ENCODE results near the gene SUGCT.
"Not testable (repeated sequence)": the region's sequence is repeated elsewhere in the genome, so short reads cannot be mapped to it uniquely, and the experiment has no call there.

The SUGCT gene

DNA sequence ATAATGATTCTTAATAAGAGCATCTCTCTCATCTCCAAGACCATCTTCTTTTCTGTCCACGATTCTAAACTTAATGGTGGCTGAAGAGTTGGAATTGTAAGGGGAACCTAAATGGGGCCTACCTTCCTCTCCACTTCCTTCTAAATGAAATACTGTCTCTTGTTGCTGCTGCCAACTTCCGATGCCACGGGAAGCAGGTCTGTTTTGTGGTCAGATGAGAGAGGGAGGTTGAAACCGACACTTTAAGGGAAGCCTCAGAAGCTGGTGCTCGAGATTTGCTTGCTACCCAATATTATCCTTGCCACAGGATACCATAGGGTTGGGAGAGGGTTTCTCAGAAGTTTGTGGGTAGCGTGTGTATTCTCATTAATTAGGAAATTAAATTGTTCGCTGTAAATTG is 464.1 kb downstream of the SUGCT start:
- in situ Hi-C loops (cut with HindIII; ENCODE audit: low sequenced_read_pairs): loop anchor here (5.0 kb wide), 1 partner anchor 77 kb away; no protein-coding TSS in a partner anchor

DNA sequence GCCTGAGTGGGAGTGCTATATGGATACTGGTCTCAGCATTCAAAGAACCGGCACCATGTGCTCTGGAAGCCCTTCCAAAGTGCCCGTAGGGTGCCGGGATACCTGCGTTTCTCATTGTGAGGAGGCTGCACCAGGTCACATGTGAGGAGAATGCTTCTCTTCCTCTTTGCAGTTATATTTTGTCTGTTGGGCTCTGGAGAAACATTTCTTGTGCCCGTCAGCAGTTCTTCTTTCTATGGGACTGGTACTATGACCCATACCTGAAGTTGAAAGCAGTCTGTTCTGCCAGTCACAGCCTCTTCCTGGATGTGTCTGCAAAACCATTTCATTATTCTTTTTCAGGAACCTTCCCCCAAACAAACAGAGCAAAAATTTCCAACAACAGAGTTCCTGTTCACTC is 465.0 kb downstream of the SUGCT start:
- in situ Hi-C loops (cut with HindIII; ENCODE audit: low sequenced_read_pairs): loop anchor here (5.0 to 25.0 kb wide), 2 partner anchors 78 to 263 kb away; no protein-coding TSS in a partner anchor

DNA sequence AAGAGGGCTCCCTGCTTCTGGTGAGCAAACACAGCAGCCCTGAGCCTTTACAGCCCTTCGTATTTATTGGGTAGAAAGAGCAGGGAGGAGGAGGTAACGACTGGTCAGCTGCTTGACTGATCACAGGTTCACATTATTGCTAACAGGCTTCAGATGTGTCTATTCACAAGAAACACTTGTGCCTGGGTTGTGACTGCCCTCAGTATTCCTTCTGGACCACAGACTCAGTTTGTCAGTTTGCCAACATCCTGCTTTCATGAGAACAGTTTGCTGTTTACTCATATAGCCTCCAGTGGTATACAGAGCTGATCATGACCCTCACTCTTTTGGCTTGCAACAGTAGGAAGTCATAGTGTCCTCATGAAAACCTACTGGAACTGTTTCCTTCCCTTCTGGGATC is 467.5 kb downstream of the SUGCT start:
- in situ Hi-C loops (cut with HindIII; ENCODE audit: low sequenced_read_pairs): loop anchor here (25.0 kb wide), 1 partner anchor 265 kb away; no protein-coding TSS in a partner anchor

DNA sequence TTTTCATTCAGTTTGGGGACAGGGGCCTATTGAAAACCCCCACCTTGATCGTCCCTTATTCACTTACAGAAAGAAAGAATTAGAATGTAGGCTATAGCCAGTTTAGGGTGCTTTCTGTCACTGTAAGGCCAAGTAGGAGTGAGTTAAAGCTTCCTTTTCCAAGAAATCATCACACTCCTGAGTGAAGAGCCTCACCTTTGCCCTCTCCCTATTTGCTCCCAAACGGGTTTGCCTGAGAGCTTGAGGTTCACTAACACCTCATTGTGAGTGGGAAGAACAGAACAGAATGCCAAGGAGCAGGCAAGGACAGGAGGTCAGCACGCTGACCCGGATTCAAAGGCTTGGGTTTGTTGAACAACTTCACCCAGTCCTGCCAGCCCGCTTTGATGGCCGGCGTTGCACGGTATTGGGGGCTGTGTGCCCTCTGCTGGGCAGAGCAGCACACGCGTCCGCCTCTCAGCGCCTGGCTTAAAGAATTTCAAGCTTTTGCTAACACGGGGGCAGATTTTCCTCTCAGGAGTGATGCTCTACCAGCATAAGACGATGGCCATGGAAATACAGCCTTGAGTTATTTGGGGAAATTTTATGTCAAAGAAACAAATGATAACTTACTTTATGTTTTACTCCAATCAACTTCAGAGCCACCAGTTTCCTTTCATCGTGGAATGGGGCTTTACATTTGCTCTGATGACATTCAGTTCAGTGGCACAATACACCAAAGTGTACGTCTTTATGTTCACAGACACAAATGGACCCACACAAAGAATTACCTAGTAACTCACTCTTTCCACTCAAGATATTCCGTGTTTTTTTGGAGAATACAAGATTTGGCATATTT is 470.0 kb downstream of the SUGCT start:
- in situ Hi-C loops (cut with HindIII; ENCODE audit: low sequenced_read_pairs): loop anchor here (25.0 kb wide), 1 partner anchor 268 kb away; no protein-coding TSS in a partner anchor

DNA sequence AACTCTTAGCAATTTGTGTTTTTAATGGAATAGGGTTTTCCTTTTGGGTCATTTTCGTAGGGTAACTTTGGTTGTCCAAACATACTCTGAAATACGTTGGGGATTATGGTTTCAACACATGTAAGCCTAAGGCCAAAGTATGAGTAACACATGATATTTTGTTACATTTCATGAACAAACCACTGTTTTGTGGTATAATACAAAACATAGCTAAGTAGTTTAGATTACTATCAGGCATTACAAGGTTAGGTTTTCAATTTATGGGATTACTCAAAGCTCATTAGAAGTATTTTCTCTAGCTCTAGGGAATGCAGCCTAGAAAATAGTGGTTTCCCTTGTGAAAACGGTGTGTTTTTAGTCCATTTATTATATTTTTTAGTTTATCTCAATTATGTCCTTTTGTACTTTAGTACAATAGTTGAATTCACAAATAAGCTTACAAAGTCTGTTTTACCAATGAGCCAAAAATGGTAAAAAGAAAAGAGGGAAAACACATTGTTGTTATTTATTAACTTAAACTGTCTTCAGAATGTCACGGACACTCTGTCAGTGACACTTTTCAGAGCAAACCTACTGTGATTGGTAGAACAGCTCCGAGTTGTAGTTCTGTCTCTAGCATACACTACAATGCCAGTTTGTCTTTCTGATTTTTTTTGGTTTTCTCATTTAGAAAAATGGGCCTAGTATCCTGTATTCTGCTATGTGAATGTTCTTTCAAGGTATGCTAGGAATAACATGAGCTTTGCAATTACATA is 473.7 kb downstream of the SUGCT start:
- in situ Hi-C loops (cut with HindIII; ENCODE audit: low sequenced_read_pairs): loop anchor here (25.0 kb wide), 1 partner anchor 271 kb away; no protein-coding TSS in a partner anchor

DNA sequence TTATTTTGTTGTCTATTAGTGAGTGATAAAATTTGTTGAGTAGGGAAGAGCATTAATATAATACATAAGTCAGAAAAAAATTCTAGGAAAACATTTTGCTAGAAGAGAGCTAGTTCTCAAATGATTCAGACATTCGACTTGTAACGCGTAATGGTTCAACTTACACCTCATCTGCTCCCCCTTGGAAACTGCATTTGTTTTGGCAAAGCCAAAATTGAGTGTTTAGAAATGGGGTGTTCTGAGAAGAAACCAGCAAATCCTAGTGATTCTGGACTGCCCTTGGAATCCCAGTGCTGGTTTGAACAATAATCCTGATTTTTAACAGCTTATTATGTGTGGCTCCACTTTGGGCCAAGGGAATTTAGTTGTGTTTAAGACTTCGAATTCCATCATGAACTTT is 475.7 kb downstream of the SUGCT start:
- in situ Hi-C loops (cut with HindIII; ENCODE audit: low sequenced_read_pairs): loop anchor here (25.0 kb wide), 1 partner anchor 273 kb away; no protein-coding TSS in a partner anchor

DNA sequence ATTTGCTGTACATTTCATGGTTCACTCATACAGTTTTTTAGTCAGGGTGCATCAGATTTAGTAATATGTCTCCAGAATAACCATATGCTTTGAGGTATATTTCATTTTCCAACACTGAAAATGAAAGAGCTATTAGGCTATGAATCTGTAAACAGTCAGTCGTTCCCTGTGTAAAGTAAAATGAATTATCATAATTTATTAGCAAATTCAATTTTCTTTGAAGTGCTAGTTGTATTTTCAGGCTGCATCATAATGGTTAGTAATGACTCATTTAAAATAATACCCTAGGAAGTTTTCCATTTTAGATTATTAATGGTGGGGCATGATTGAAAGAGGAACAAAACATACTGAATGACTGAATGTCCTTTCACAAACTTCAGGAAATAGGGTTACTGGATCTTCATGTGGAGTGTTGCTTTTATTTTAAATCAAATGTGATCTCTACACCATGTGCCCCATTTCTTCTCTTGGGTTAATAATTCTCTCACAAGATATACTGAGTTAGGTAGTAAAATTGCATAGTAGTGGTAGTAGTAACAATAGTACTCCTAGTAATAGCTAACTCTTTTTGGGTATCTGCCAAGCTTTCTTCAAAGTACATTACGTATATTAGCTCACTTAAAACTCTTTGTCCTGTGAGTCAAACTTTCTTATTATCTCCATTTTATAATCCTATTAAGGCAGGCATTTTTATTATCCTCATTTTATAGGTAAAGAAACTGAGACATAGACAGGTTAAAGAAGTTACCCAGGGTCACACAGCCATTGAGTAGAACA is 476.5 kb downstream of the SUGCT start:
- in situ Hi-C loops (cut with HindIII; ENCODE audit: low sequenced_read_pairs): loop anchor here (25.0 kb wide), 1 partner anchor 274 kb away; no protein-coding TSS in a partner anchor

DNA sequence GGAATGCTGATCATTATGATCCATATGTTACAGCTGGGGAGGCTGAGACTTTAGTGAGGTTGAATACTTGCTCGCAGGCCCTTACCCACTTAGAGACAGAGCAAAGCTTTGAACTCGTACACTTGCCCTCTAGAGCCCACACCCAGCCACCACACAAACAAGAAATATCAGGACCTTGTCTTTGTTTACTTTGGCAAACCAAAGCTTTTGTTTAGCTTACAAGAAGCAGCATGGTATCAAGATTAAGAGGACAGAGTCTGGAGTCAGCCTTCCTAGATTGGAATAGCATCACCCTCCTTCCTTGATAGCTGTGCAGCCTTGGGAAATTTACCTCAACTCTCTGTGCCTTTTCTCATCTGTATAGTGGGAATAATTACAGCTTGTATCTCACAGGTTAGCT is 477.5 kb downstream of the SUGCT start:
- in situ Hi-C loops (cut with HindIII; ENCODE audit: low sequenced_read_pairs): loop anchor here (25.0 kb wide), 1 partner anchor 275 kb away; no protein-coding TSS in a partner anchor

DNA sequence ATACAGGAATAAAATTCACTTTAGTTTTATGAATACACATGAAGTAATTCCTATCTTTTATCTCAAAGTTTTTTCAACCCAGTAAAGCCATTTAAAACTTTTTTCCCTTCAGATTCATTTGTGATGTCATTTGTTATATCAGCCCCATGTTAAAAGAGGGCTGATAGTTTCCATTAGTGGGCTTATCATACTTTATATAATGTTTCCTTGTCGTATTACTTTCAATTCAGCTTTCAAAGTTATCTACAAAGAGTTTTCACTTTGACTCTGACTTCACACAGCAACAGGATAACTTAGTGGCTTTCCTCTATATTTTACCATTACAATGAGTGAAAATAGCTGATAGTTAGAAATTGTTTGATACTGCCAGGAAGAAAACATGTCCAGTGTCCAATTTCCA is 484.8 kb downstream of the SUGCT start:
- in situ Hi-C loops (cut with HindIII; ENCODE audit: low sequenced_read_pairs): loop anchor here (25.0 kb wide), 1 partner anchor 282 kb away; no protein-coding TSS in a partner anchor

DNA sequence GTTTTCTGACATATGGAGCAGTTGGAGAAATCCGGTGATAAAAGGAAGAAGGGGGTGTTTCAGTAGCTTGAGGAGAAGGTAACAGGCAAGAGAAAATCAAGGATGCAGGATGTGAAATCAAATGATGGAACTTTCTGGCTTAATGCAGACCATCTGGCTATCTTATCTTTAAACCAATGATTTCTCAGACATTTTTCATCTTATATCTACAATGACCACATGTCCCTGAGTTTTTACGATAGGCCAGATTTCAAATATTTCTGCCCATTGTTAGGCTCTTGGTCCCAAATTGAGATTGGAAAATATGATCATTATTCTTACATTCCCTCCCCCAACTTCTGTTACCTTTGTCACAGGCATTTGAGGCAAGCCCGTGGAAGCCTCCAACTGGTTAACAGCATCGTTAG is 486.8 kb downstream of the SUGCT start:
- in situ Hi-C loops (cut with HindIII; ENCODE audit: low sequenced_read_pairs): loop anchor here (25.0 kb wide), 1 partner anchor 284 kb away; no protein-coding TSS in a partner anchor

DNA sequence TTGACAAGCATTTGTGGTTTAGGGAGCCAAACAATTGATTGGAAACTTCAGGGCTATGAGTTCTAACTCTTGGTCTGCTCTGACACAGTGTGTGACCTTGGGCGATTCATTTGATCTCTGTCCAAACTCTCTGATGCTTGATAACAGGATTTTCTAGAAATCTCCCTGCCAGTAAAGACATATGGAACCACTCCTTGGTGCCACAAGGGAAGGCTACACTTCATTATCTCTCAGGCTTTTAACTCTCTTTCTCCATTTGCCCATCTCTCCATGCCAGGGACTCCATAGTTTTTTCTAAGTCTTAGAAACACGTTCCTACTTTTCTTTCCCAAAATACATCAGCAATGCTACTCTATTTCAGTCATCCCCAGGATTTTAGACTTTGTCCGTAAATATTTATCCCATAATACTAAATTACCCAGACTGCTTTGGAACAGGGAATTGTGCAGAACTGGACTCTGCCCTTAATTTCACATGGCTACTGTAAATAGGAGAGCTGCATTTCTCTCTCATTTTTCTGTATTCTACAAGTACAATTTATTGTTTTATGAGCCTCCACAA is 488.2 kb downstream of the SUGCT start:
- in situ Hi-C loops (cut with HindIII; ENCODE audit: low sequenced_read_pairs): loop anchor here (25.0 kb wide), 1 partner anchor 286 kb away; no protein-coding TSS in a partner anchor

DNA sequence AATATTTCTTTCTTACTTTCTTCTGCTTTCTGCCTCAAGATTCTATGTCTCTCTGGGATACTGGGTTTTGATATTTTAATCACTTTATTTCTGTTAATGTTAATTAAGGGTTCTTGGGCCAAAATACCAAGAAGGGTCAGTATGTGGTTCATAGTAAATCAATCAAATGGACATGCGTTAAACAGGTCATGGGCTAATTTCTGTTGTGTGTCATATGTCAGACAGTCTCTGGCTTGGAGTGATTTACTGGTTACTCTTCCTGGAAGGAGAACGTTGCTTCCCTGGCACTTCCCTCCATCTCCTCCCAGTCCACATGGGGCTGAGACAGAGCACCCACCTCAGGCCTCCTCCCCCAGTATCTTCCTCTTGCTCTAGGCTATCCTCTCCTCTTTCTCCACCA is 489.1 kb downstream of the SUGCT start:
- in situ Hi-C loops (cut with HindIII; ENCODE audit: low sequenced_read_pairs): loop anchor here (25.0 kb wide), 1 partner anchor 287 kb away; no protein-coding TSS in a partner anchor

DNA sequence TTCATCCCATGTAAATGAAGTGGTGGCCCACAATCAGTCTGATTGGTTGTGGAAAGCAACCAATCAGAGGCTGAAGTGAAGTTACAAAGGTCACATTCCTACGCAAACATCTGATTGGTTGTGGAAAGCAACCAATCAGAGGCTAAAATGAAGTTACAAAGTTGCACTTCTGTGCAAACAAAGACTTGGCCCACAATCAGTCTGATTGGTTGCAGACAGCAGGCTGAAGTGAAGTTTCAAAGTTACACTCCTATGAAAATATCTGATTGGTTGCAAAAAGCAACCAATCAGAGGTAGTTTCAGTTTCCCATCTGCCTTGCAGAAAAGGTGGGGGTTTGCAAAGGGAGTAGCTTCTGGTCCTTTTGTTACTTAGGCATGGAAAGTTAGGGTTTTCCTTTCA is 492.6 kb downstream of the SUGCT start:
- in situ Hi-C loops (cut with HindIII; ENCODE audit: low sequenced_read_pairs): not testable (repeated sequence)

DNA sequence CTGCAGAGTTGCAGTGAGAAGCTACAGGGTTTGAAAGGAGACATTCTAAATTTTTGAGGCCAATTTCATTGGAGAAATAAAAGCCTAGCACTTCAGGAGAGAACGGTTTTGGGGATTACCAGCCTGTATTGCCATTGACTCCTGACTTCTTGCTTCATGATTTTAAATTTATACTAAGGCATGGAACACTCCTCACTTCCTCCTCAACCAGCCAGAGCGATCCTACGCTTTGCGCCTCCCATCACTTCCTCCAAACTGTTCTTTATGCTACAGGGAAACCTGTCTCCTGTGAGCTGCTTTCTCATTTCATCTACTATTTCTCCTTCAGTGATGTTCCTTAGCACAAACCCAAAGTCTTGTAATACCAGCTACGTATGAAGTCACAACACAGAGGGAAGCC is 495.1 kb downstream of the SUGCT start:
- in situ Hi-C loops (cut with HindIII; ENCODE audit: low sequenced_read_pairs): no loop called here

DNA sequence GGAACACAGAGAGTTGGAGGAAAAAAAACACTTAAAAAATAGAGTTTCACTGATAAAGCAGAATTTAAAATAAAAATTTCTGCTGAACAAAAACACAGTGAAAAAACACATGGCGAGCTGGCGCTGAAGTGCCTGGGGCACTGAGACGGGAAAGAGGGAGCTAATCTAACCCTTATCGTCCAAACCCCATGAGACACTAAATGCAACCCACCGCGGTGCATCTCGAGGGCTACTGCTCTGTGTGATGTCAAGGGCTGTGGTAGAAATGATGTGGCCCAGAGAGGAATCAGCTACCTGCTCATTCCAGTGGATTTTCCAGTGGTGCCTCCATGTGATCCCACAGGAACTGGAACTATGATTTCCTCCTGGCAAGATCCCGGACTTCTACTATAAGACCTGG is 499.3 kb downstream of the SUGCT start:
- in situ Hi-C loops (cut with HindIII; ENCODE audit: low sequenced_read_pairs): no loop called here

DNA sequence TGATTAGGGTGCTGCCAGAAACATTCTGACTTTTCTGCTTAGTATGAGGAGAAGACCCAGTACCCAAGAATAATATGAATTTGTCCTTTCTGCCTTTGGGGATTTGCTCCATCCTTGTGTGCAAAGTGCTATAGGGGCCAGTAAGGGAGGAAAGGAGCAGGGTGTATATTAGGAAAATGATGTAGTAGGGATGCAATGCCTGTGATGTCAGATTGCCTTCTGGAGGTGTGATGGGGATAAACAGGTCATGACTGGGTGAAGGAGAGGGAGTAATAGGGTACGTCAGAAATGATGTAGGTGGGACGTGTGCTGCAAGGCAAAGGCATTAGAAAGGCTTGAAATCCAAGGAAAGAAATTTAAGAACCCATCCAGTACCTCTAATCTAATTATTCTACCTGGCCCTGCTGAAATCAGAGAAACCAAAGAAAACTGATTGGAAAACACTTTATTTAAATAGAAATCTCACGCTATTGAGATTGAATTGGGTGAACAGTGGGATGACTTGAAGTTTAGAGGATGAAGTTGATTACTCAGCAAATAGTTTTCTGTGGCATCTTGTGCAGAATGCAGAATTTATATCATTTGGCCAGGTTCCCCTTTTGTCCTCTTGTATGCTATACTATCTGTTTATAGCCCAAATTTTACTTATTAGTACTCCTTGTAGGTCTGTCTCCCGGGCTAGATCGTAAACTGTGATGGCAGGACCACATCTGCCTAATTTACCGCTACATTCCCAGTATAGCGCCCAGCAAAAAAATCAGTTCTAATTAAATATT is 503.9 kb downstream of the SUGCT start:
- in situ Hi-C loops (cut with HindIII; ENCODE audit: low sequenced_read_pairs): no loop called here

DNA sequence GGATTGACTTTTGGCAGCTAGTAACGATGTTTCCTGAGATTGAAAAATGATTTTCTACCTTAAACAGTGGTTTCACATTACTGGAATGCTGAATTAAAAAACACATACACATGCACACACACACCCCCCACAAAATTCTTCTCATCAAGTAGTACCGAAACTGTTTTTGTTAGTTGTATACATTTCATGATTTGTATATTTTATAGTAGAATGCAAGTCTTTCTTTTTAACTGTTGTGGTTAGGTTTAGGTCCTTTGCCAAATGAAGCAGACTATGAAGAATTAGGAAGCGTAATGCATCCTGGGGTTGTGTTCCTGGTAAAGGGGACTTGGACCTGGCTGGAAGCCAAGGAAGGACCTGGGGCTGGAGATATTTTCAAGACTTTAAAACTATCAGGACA is 505.8 kb downstream of the SUGCT start:
- in situ Hi-C loops (cut with HindIII; ENCODE audit: low sequenced_read_pairs): no loop called here

DNA sequence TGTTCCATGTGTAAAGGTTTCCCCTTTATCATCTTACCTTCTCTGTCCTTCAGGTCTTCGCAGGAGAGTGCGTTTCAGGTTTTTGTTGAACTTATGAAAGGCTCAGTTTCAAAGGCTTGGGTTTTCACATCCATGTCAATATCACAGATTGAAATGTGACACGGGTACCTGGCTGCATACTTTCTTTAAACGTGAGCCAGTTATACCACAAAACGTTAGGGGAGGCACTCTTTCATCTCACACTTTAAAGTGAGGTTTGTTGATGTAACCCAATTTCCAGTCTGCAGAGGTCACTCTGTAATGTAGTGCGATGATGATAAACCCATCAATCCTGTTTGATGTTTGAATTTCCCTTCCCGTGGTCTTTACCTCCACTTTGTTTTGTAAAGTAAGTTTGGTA is 506.9 kb downstream of the SUGCT start:
- in situ Hi-C loops (cut with HindIII; ENCODE audit: low sequenced_read_pairs): no loop called here

DNA sequence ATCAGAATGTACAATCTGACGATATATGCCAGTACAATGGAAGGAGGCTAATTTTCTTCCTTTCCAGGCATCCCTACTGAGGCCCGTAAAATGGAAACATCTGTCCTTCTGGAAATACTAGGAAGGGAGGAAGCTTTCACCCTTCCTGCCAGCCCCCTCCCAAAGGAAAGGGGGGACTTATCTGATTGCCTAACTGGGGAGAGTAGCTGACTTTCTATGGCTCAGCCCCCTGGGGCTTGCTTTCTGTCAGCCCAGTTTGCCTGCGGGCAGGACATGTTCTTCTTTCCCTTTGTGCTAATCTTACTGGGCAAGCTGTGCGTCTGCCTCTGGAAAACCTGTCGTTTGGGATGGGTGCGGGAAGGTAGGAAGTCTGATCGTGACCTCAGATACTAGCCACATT is 508.9 kb downstream of the SUGCT start:
- in situ Hi-C loops (cut with HindIII; ENCODE audit: low sequenced_read_pairs): no loop called here

Data from endothelial cell of hepatic sinusoid (primary cell).